B cell (primary cell): ENCODE data around the gene KCNIP2. TPM values are rescaled to one million over a fixed set of nuclear protein-coding genes. Genes with fewer than 3 reads are reported as not detected.

Experiments used
- ATAC-seq: fragments of 200-7000 bp; cut with Tn5 transposase; one replicate; pipeline ENCODE4 v1.10.0; 2021; ENCODE audit warnings: low read depth, mild to moderate bottlenecking, moderate number of reproducible peaks, moderate library complexity
- CTCF ChIA-PET: fragments of 350-600 bp; sonication (Branson Sonifier 250); formaldehyde crosslinking; loops from one replicate; lab custom pipeline; 2021; ENCODE audit warnings: antibody characterized with exemption, inconsistent platforms; lab: Charles Lee
- POLR2A ChIA-PET: fragments of 350-600 bp; sonication (Branson Sonifier 250); formaldehyde crosslinking; loops from one replicate; lab custom pipeline; 2021; ENCODE audit warnings: antibody characterized with exemption; lab: Charles Lee
- DNase-seq: peaks from one replicate; pipeline ENCODE4 v3.0.0; 2013
- H2AFZ ChIP-seq: 2 replicates; pipeline ENCODE4 v1.6.1; 2012; ENCODE audit warnings: mild to moderate bottlenecking, low read depth, low read length; ENCODE audit not compliant: insufficient read depth, poor library complexity, severe bottlenecking
- H3K27ac ChIP-seq, 2 donors: 1 replicate in 1 of 2; 2 replicates in 1 of 2; pipeline ENCODE4 v1.5.1; 2012 to 2013; ENCODE audit warnings: low read length in 2 of 2, mild to moderate bottlenecking in 2 of 2, moderate library complexity in 1 of 2
- H3K27me3 ChIP-seq, 4 experiments: fragments of 200-600 bp in 1 of 4; sonication (generic) in 1 of 4; replicated peaks in 1 of 4; 1 replicate in 2 of 4; 2 replicates in 2 of 4; pipeline versions ENCODE4 v1.6.1 to v1.7.0; 2013 to 2016; ENCODE audit warnings: low read length in 3 of 4, mild to moderate bottlenecking in 2 of 4, mixed read lengths in 1 of 4, moderate library complexity in 1 of 4; ENCODE audit not compliant: insufficient read depth in 4 of 4, control insufficient read depth in 3 of 4; ENCODE audit errors: control extremely low read depth in 1 of 4
- H3K36me3 ChIP-seq, 2 experiments: replicated peaks in 1 of 2; 1 replicate in 1 of 2; 2 replicates in 1 of 2; pipeline versions ENCODE4 v1.6.1 to v1.7.1; 2013; ENCODE audit warnings: low read length in 1 of 2; ENCODE audit not compliant: insufficient read depth in 2 of 2, control insufficient read depth in 1 of 2; ENCODE audit errors: control extremely low read depth in 1 of 2, extremely low read depth in 1 of 2
- H3K4me1 ChIP-seq, 2 donors: fragments of 200-600 bp in 1 of 2; sonication (generic) in 1 of 2; 1 replicate in 1 of 2; 2 replicates in 1 of 2; pipeline versions ENCODE4 v1.5.1 to v1.6.1; 2013 to 2017; ENCODE audit warnings: low read length in 2 of 2; ENCODE audit not compliant: control insufficient read depth in 2 of 2, insufficient read depth in 2 of 2
- H3K4me2 ChIP-seq: replicated peaks from 2 replicates; pipeline ENCODE3; 2012; ENCODE audit warnings: mild to moderate bottlenecking, low read depth, low read length; ENCODE audit not compliant: poor library complexity, severe bottlenecking
- H3K4me3 ChIP-seq, 5 experiments: fragments of 200-600 bp in 1 of 5; sonication (generic) in 1 of 5; 1 replicate in 3 of 5; 2 replicates in 2 of 5; pipeline versions ENCODE4 v1.5.1 to v1.7.0; 2011 to 2016; ENCODE audit warnings: low read length in 4 of 5, mild to moderate bottlenecking in 4 of 5, low read depth in 2 of 5, control low read depth in 1 of 5, moderate library complexity in 1 of 5; ENCODE audit not compliant: insufficient read depth in 1 of 5; ENCODE audit errors: control extremely low read depth in 1 of 5, extremely low read depth in 1 of 5
- H3K79me2 ChIP-seq: fragments of 200-600 bp; sonication (generic); one replicate; pipeline ENCODE4 v1.6.0; 2016; ENCODE audit warnings: low read length; ENCODE audit not compliant: control insufficient read depth, insufficient read depth
- H3K9ac ChIP-seq: fragments of 200-600 bp; sonication (generic); 2 replicates; pipeline ENCODE4 v1.6.1; 2017; ENCODE audit warnings: mild to moderate bottlenecking, low read length, moderate library complexity
- H3K9me3 ChIP-seq, 3 donors: one replicate each; pipeline versions ENCODE4 v1.6.1 to v1.7.1; 2013; ENCODE audit warnings: low read length in 2 of 3; ENCODE audit not compliant: control insufficient read depth in 2 of 3, insufficient read depth in 1 of 3; ENCODE audit errors: control extremely low read depth in 1 of 3
- H4K20me1 ChIP-seq: 2 replicates; pipeline ENCODE4 v1.6.0; 2012; ENCODE audit warnings: mild to moderate bottlenecking, low read length; ENCODE audit not compliant: insufficient read depth, control insufficient read depth, poor library complexity, severe bottlenecking
- H3K27ac Mint-ChIP-seq: one replicate; pipeline ENCODE4 v1.8.0; 2021; ENCODE audit warnings: mixed read lengths
- H3K27me3 Mint-ChIP-seq: one replicate; pipeline ENCODE4 v1.8.0; 2021; ENCODE audit warnings: mixed read lengths
- H3K4me1 Mint-ChIP-seq: one replicate; pipeline ENCODE4 v1.8.0; 2021; ENCODE audit warnings: mixed read lengths
- H3K4me3 Mint-ChIP-seq: one replicate; pipeline ENCODE4 v1.8.0; 2021; ENCODE audit warnings: mixed read lengths
- H3K9me3 Mint-ChIP-seq: one replicate; pipeline ENCODE4 v1.8.0; 2022; ENCODE audit warnings: mixed read lengths; ENCODE audit not compliant: insufficient read depth
- CTCF ChIP-seq: fragments of 200-600 bp; IDR thresholded peaks from one replicate; pipeline ENCODE4 v1.8.0; 2022; ENCODE audit warnings: antibody characterized with exemption, mild to moderate bottlenecking
- EZH2 ChIP-seq: IDR thresholded peaks from 2 replicates; pipeline ENCODE4 v1.6.1; 2012; ENCODE audit warnings: borderline replicate concordance, low read depth, mild to moderate bottlenecking, moderate library complexity, low read length; ENCODE audit not compliant: insufficient read depth, poor library complexity, severe bottlenecking
- WGBS: methylation state at CpG from one replicate; pipeline ENCODE4 v1.1.5; 2013; ENCODE audit warnings: missing lambda C conversion rate; ENCODE audit not compliant: insufficient coverage; 5-methylcytosine and 5-hydroxymethylcytosine counted together
- intact Hi-C: fragments of 100-400 bp; cut with micrococcal nuclease; formaldehyde crosslinking; loops from one replicate; pipeline ENCODE4 v1.10.0; 2022
- polyA plus RNA-seq: library from polyadenylated mRNA; depleted of rRNA; stranded (reverse); fragments of >200 nt; gene quantifications from 2 replicates; pipeline ENCODE4 v1.2.3, GENCODE V29; 2012
- total RNA-seq, 2 donors: library from RNA; stranded (reverse); fragments of 120-200 nt in 1 of 2; gene quantifications; 1 replicate in 1 of 2; 2 replicates in 1 of 2; pipeline versions ENCODE4 v1.2.3 to v1.2.4, GENCODE V29; 2013 to 2022

The KCNIP2 gene
- total and polyA plus RNA-seq, 2 donors (not counting 1 experiment from before 2014, with no cell fraction given), result 3.5 to 34.7 TPM

- ATAC-seq, result no peak
- Histone ChIP-seq H3K9ac (no peak overlapping the region), H3K4me2 (no peak overlapping the region), H2AFZ (no peak overlapping the region), H3K4me1 (peaks cover 41 to 66% of the 10 kb centered on the region in 2 donors), H3K27me3 (no peaks in the 10 kb centered on the region), H3K27ac (peak overlapping the region in 1 of 2 donors; percentile 89), H3K79me2 (peaks cover 58% of the 10 kb centered on the region), H3K9me3 (no peaks in the 10 kb centered on the region), H3K4me3 (no peak overlapping the region), H3K36me3 (no peaks in the 10 kb centered on the region), H4K20me1 (peaks cover 46% of the 10 kb centered on the region)
- TF ChIP-seq CTCF (no peak), EZH2 (no peak)
- Mint-ChIP-seq H3K27ac (peak overlapping the region; percentile 2), H3K9me3 (no peaks in the 10 kb centered on the region), H3K4me3 (no peak overlapping the region), H3K4me1 (peaks cover 48% of the 10 kb centered on the region), H3K27me3 (no peaks in the 10 kb centered on the region)
- CTCF ChIA-PET, result interaction anchor here (0.6 to 15.2 kb wide), 4 partner anchors 8 to 240 kb away, joined by 3 to 581 read pairs (median 27); partner anchors contain the start of gene KCNIP2
- DNase-seq, result no peak
- POLR2A ChIA-PET, result interaction anchor here (7.1 kb wide), 1 partner anchor 16 kb away, joined by 102 read pairs; the partner anchor contains the start of gene OGA
- intact Hi-C loops, result loop anchor here (5.0 kb wide), 2 partner anchors 669 to 814 kb away; partner anchors contain the start of genes ACTR1A and SUFU
- 100% methylated on average over 1 of the region's 1 CpG for WGBS
These were observed 10.1 kb downstream of the KCNIP2 start for GRCh38 chr10:101833466-101833865.

GRCh38 chr10:101832325-101832771 lies 11.3 kb downstream of the KCNIP2 start:
- H3K4me1 ChIP-seq, result peaks cover 41 to 66% of the 10 kb centered on the region in 2 donors
- ATAC-seq, result no peak
- H3K27me3 Mint-ChIP-seq, result no peaks in the 10 kb centered on the region
- peaks cover 49% of the 10 kb centered on the region for H3K79me2 ChIP-seq
- 95% methylated on average over 4 of the region's 4 CpGs for WGBS
- no peaks in the 10 kb centered on the region for H3K9me3 ChIP-seq
- TF ChIP-seq CTCF, result no peak
- no peak for TF ChIP-seq EZH2
- H3K4me3 ChIP-seq, result no peak overlapping the region
- H3K9ac ChIP-seq, result no peak overlapping the region
- no peak overlapping the region for H3K27ac Mint-ChIP-seq
- peaks cover 0 to 7% of the 10 kb centered on the region in 2 experiments for H3K36me3 ChIP-seq
- ChIA-PET POLR2A (interaction anchor here (0.6 to 7.1 kb wide), 3 partner anchors 15 to 318 kb away, joined by 4 to 102 read pairs (median 9); partner anchors contain the start of gene OGA), CTCF (interaction anchor here (0.8 to 15.2 kb wide), 5 partner anchors 9 to 241 kb away, joined by 3 to 581 read pairs (median 3); partner anchors contain the start of gene KCNIP2)
- intact Hi-C loops, result loop anchor here (5.0 kb wide), 2 partner anchors 670 to 815 kb away; partner anchors contain the start of genes ACTR1A and SUFU
- H3K9me3 Mint-ChIP-seq, result no peaks in the 10 kb centered on the region
- peak overlapping the region; percentile 91 for H3K4me2 ChIP-seq
- H4K20me1 ChIP-seq, result peaks cover 44% of the 10 kb centered on the region
- H2AFZ ChIP-seq, result no peak overlapping the region
- no peak overlapping the region for H3K4me3 Mint-ChIP-seq
- DNase-seq, result peak; percentile 19
- H3K4me1 Mint-ChIP-seq, result peaks cover 50% of the 10 kb centered on the region
- H3K27ac ChIP-seq, result peak overlapping the region; percentile 89 to 96
- no peaks in the 10 kb centered on the region for H3K27me3 ChIP-seq
